Bone marrow (tissue), 2 donors: Measurements from ENCODE around the gene SLC43A3.
"Not testable (repeated sequence)": the region's sequence is repeated elsewhere in the genome, so short reads cannot be mapped to it uniquely, and the experiment has no call there.

Source experiments
- DNase-seq, 2 donors: peaks; one replicate each; lab custom pipeline; 2025; lab: John Stamatoyannopoulos, UW

The SLC43A3 gene

DNA sequence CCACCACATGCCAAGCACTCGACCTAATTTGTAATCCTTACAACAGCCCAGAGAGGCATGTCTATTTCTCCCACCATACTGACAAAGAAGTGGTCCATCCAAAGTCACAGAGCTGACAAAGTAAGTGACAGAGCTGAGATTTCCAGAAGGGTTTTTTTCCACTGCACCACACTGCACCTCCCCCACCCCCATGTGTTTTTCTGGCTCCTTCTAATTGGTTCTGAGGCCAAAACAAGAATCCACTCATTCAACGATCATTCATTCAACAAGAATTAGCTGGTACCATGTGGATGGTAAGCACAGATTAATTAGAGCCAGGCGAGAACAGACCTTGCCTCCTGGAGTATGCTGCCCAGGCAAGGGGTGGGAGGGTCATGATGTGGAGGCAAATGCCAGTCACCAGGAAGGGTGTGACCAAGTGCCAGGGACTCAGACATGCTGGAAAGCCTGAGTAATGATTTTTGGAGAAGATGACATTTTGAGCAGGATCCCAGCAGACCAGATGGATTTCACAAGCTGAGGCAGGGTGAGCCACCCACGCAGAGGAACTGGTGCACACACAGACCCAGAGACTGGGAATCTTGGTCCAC lies 21.6 kb downstream of the SLC43A3 start:
- peak in 1 of 2 donors; percentile 7 for DNase-seq

DNA sequence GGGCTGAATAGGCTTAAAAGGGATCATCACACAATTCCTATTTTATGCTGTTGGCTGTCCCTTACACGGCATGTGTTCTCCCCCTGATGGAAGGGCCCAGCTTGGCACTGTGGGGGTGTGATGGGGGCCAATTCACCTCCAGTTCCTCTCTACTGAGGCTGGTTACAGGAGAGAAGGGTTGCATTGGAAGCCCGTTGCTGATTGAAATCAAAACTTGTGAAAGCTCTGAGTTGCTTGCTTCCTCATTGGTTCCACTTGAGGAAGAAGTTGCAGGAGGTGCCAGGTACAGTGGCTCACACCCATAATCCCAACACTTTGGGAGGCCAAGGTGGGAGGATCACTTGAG lies 23.1 kb downstream of the SLC43A3 start:
- DNase-seq, result no peak

DNA sequence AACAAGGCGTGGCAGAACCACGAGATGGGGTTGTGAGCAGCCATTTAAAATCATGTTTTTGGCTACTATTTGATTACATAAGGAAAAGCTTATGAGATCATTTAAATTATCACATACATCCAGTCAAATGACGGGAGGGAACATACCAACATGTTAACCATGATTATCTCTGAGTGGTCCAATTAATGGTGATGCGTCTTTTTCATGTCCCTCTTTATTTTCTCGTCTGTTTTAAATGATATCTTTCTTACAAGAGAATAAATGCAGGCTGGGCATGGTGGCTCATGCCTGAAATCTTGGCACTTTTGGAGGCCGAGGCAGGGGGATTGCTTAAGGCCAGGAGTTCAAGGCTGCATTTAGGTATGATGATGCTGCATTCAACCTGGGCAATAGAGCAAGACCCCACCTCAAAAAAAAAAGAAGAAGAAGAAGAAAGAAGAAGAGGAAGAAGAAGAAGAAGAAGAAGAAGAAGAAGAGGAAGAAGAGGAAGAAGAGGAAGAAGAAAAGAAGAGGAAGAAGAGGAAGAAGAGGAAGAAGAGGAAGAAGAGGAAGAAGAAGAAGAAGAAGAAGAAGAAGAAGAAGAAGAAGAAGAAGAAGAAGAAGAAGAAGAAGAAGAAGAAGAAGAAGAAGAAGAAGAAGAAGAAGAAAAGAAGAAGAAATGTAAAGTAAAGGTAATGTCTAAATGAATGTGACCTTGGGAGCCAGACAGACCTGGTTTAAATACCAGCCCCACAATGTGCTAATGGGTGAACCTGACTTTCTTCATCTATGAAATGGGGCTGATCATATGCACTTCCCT lies 23.7 kb downstream of the SLC43A3 start:
- not testable (repeated sequence) for DNase-seq

DNA sequence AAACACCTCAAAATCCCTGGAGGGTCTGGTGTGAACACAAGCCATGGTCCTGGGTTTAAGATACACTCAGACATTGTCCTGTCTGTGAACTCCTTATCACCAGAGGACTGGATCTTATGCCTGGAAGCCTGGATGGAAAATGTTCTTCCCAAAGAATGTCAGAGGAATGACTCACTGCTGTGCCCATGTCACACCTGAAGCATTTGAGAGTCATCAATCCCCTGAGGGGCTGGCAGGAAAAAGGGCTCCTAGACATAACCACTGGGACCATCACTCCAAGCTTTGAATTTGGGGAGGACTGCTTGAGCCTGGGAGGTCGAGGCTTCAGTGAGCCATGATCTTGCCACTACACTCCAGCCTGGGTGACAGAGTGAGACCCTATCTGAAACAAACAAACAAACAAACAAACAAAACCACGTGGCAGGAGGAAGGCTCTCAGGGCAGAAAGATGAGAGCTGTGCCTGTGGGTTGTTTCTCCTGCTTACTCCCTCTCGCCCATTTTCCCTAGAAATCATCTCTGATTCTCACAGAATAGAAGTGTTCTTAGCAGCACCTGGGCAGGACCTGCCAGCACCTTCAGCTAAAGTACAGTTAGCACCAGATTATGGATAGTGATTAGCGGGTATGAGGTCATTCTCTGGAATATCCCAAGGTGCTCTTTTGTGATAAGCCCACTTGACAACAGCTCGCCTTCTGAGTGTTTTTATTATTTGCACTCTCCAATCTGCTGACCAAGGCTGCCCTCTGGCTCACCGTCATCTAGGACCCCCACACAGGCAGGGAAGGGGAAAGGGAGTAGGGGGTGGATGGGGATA lies 24.5 kb downstream of the SLC43A3 start:
- no peak for DNase-seq

DNA sequence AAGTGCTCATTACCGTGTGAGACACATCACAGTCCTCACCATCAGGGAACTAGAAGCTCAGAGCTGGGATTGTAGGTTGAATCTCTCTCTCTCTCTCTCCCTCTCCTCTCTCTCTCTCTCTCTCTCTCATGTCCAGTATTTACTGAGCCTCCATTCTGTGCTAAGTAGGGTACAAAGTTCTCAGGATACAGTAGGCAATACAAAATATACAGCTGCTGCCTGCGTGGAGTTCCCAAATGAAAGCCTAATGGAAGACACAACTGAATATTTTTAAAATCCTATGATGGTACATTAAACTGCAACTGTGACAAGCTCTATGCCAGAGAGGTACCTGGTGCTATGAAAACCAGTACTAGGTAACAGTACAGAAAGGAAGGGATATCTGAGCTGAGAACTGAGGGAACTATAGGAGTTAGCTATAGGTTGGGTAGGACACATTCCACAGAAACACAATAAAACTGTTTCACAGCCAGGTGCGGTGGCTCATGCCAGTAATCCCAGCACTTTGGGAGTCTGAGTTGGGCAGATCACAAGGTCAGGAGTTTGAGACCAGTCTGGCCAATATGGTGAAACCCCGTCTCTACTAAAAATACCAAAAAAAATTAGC lies 26.8 kb downstream of the SLC43A3 start:
- no peak for DNase-seq

DNA sequence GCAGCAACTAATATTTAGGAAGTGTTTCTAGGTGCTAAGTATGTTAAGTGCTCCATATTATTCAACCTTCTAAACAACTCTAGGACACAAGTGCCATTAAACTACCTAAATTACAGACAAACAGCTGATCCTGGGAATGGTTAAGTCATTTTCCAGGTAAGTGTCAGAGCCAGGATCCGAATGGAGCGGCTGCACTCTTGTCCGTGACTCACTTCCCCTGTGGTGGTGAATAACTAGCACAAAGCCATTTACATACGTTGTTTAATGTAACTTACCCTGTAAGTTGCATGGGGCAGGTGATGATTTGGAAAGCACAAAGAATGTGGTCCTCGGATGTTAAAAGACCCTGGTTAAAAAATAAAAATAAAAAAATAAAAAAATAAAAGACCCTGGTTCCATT lies 27.7 kb downstream of the SLC43A3 start:
- DNase-seq, result no peak

DNA sequence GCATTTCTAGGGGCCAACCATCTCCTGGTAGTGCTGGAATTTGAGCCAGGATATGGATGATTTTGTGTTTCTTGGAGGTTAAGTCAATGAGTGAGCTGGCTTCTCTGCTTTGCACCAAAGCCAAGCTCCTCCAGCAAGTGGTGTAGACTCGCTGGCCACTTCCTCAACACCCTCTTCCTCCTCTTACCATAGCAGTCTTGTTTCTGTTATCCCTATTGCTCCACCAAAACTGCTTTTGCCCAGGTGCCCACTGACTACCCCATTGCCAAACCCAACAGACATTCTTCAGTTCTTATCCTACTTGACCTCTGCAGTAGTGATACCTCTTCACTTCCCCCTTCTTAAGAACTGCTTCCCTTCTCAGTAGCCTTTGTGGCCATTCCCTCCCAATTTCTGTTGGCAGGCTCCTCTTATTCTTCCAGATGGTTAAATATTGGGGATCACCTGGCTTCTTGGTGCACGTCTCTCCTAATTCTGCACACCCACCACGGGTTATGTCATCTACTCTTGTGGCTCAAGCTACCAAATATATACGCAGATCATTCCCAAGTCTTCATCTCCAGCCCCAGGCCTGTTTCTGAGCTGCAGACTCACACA lies 29.4 kb downstream of the SLC43A3 start:
- DNase-seq, result no peak

DNA sequence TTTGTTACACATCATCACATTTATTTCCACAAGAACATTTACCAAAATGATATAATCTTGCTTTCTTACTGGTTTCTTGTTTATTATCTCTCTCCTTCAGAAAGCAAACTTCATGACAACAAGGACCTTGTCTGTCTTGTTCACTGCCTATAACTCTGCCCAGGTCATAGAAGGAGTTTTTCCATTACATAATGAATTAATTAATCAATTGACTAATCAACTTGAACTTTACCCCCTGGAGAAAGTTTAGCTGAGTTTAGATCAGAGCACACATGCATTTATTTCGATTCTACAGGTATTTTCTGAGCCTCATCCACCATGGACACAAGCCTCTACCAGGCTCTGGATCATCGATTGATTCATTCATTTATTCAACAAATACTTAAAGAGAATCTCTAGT lies 30.2 kb downstream of the SLC43A3 start:
- no peak for DNase-seq

DNA sequence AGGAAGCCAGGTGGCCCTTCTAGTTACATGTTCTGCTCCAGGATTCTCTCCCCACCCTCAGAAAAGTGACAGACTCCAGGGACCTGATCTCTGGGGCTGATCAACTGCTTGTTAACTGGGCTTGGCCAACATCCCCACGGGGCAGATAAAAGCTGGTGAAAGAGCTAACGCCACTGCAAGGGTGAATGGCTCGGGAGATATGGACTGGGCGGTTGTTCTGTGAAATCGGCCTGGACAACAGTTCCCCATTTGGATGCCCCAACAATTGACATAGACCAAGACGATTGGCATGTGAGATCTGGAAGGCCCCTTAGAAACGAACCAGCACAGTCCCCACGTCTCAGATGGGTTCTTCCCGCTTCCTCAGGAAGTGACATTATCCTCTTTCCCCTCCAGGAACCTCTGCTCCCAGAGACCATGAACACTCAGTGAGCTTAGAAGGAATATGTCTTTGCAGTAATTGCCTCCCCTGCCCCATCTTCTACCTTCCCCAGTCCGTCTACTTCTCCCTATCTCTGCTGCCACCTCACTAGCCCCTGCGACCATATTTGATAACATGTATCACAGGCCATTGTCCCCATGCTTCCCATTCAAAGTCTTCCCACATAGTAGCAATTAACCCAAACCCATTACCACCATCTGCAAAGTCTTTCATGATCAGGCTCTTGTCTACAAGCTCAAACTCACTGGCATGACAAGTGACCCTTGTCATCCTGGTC lies 30.9 kb downstream of the SLC43A3 start:
- no peak for DNase-seq

DNA sequence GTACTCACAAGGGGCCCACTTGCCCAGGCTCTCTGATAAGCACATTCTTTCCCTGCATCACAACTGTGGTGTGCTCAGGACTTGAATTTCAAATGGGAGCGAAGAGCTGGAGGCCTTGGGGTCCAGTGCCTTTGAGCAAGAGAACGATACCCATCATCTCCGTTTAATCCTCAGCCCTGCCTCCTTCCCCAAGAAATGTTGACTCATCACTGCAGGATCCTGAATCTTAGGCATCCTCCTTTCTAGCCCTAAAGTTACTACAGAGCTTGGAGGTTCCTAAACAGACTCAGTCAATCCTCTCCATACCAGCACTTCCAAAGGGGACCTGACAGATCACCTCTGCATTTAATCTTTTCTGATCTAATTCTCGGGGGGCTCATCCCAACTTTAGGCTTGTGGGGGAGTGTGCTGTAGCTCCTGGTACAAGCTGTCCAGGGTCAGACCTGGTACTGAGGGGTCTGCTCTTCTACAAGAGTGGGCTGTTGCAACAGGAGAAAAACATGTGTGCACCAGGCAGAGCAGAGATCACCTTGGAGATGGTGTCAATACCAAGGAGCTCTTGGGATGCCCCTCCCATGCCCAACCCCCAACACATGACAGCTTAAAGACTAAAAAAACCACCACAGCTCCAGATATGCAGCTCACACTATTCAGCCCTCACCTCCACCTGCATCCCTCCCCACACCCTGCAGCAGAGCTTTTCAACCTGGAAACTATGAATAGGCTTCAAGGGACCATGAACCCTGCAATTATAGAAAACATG lies 32.5 kb downstream of the SLC43A3 start:
- no peak for DNase-seq

DNA sequence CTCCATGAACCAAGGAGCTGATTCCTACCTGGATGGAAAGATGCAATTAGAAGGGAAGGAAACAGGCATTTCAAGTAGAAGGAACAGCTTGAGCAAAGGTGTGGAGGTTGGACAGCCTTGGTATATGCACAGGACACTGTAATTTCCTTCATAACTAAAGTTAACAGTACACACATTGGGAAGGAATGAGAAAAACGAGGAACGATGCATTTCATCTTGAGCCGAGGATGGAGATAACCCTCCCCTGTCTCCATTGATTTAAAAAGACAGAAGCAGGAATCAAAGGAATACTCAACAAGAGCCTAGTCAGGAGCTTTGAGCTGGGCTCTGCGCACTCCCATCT lies 34.2 kb downstream of the SLC43A3 start:
- DNase-seq, result no peak

DNA sequence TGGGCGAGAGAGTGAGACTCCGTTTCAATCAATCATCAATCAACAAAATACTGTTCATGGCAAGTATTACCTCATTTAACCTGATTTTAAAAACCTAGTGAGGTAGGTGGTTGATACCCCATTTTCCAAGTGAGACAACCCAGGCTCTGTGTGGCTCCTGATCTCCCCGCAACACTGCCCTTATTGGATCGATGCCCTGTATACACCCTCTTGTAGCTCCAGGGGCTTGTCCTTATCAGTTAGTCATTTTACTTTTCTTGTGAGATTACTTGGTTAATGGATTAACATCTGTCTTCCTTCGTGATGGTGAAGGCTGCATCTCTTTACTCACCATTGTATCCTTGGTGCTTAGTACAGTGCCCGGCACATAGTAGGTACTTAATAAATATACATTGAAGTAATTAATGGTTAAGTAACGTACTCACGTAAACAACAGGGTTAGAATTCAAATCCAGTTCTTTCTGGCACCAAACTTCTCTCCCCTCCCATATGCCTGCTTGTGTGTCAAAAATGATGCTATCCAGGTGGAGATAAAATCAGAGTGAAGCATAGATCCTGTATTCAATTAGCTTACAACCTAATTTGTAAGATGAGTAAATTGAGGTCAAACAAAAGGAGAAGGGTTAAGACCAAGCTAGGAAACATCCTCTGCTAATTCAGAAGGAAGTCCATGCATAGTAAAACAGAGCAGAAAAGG lies 34.7 kb downstream of the SLC43A3 start:
- no peak for DNase-seq

DNA sequence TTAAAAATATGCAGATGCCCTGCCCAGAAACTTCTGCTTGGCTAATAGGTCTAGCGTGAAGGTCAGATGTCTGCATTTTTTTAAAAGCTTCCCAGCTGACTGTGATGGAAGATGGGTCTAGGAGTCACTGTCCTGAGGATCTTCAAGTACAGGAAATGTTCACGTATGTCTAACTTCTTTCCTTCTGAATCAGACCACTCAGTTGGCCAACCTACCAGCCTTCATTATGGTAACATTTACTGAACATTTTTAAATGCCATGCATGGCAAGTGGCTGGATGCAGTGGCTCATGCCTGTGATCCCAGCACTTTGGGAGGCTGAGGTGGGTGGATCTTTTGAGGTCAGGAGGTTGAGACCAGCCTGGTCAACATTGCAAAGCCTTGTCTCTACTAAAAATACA lies 35.4 kb downstream of the SLC43A3 start:
- no peak for DNase-seq

DNA sequence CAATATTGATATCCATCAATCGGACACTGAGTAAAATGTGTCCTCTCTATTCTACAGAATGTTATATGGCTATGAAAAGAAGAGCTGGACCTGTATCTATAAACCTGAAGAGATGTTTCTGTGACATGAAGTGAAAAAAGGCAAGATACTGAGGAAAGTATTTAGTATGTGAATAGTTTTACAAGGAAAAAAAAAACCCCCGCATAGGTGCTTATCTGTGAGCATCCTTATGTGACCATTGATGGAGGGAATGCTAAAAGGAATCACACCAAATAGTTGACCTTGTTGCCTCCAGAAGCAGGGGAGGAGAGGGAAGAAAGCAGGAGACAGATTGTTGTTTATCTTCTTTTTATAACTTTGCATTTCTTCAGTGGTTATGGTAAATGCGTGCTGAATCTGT lies 35.8 kb downstream of the SLC43A3 start:
- no peak for DNase-seq

DNA sequence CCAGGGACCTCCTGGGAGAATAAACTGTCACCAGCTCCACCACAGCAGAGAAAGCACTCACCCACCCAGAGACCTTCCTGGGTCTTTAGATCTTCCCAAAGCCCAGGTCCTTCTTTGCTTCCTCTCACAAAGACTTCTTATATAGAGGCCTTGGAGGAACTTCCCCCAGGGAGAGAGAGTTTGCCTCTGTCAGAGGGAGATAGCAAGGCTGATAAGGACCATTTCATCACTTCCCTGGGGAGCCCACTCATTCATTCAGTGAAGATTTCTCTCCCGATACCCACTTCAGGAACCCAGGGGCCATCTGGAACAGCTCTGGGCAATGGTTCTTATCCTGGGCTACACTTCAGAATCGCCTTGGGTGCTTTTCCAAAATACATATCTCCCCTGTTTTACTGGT lies 36.4 kb downstream of the SLC43A3 start, which contains the start of gene PRG2:
Gene PRG2 (minus strand): TSS at position 116 of the 400 bp plus-strand sequence. CDS start 706 bp downstream, outside the sequence.
- DNase-seq, result no peak

DNA sequence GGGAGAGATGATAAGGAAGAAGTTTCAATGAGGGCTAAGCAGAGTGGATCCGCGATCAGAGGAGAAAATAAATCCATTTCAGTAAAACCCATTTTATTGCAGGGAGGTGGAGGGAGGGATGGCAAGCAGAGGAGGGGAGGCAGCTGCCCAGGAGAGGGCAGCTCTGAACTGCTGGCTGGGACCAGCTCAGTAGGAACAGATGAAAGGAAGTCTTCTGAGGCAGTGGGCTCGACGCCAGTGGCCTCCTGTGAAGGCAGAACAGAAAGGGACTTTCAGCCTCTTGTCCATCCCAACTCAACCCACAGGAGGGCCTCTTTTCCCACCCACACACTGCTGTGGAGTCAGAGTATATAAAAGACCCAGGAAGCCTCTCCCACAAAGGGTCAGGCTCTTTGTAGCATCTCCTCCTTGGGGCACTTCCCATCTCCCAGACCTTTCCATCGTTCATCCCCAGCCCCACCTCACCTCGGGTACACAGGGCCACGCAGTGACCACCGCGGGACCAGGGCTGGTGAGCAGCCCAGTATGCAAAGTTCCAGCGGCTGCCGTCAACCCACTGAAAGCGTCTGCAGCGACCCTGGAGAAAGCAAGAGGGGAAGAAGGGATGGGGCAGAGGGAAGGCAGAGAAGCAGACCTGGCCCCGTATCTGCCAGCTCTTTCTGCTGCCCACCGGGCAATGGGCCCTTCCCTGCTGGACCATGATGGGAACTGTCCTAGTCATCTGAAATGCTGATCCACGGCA lies 39.5 kb downstream of the SLC43A3 start:
- peak in 1 of 2 donors; percentile 40 for DNase-seq

DNA sequence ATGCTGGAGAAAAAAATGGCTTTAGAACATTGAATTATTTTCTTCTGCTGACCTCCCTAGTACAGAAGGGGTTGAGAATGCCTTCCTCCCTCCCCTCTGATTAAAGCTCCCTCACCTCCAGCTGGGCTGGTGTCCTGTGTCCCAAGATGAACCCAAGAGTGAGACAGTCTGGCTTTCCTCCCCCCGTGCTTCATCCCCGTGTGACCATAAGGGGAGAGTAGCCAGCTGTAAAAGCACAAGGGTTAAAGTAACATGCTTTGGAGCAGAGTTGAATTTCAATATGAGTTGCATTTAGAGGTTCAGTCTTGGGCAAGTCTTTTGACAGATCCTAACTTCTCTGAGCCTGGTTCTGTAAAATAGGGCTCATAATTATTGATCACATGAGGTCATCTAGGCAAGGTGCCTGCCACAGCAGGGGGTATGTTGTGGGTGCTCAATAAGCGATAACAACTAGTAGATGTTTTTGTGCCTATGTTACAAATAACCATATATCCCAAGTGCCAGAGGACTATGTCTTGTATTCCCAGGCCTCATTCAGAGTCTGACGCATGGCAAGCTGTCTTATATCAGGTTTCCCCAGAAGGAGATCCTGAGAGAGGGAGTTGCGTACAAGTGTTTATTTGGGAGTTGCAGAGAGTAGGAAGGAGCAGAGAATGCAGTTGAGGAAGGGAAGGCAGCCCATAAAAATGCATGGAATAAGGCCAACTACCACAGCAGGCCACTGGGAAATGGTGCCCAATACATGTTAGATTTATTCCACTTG lies 40.6 kb downstream of the SLC43A3 start:
- DNase-seq, result no peak

DNA sequence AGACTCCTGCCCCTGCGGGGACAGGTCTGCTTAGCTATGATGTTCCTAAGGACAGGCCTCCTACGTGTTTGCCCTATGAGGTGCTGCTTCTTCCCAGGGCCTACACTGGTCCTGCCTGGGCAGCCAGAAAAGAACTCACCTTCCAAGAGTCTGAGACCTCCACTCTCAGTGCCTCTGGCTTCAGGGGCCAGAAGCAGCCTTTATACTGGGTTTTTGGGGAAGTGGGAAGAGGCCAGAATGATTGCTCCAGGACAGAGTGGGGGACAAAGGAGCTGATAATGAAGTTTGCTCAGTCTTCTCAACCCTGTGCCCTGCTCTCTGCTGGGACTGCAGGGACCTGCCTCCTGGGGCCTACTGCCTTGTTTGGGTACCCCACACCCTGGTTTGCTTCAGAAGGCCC lies 45.9 kb downstream of the SLC43A3 start, which contains the start of gene PRG3:
Gene PRG3 (minus strand): TSS at position 176 of the 400 bp plus-strand sequence. CDS start 442 bp downstream, outside the sequence.
- DNase-seq, result no peak

DNA sequence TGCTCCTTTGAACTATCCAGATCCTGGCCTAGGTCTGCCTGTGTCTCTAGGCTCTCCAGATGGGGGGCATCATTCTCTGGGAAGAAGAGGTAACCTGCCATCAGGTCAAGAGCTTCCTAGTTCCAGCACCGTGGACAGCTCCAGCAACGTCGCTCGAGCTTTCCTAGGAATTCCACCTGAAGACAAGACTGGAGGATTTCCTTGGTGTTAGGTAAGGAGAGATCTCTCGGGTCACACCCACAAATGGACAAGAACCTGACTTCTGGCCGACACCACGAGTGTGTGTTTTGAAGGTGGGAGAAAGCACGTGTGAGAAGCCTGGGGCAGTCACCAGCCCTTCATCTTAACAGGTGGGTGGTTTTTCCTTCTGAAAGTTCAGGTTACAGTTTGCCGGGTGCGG lies 47.2 kb downstream of the SLC43A3 start:
- DNase-seq, result no peak
